GM12873 (cell line): Measurements from ENCODE around the gene KRTAP4-16.

Experiments
- TF ChIP-seq, protein P1 (sequence below): IDR thresholded peaks from 2 replicates; pipeline ENCODE4 v1.5.1; 2012; ENCODE audit warnings: low read depth, mild to moderate bottlenecking, moderate library complexity, low read length, control low read depth; ENCODE audit not compliant: insufficient read depth; ENCODE audit errors: missing control alignments

The KRTAP4-16 gene

DNA sequence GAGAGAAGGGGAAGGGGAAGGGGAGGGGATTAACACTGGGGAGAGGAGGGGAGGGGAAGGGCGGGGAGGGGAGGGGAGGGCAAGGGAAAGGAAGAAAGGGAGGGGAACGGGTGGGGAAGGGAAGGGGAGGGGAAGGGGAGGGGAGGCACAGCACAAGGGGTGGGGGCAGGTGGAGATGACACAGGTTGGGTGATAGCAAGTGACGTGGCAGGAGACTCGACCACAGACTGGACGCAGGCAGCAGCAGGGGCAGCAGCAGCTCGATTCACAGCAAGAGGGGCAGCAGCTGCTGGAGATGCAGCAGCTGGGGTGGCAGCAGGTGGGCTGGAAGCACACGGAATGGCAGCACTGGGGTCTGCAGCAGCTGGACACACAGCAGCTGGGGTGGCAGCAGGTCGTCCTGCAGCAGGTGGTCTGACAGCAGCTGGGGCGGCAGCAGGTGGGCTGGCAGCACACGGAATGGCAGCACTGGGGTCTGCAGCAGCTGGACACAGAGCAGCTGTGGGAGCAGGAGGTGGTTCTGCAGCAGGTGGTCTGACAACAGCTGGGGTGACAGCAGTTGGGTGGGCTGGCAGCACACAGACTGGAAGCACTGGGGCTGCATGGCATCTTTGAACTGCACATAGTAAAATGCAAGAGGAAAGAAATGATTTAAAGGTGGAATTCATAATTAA is at the start of gene KRTAP4-16:
Gene KRTAP4-16, minus strand, starts transcription at position 624 of the 674 bp plus-strand sequence. Its CDS starts 0 bp downstream, at position 624.
- TF ChIP-seq, protein P1, sequence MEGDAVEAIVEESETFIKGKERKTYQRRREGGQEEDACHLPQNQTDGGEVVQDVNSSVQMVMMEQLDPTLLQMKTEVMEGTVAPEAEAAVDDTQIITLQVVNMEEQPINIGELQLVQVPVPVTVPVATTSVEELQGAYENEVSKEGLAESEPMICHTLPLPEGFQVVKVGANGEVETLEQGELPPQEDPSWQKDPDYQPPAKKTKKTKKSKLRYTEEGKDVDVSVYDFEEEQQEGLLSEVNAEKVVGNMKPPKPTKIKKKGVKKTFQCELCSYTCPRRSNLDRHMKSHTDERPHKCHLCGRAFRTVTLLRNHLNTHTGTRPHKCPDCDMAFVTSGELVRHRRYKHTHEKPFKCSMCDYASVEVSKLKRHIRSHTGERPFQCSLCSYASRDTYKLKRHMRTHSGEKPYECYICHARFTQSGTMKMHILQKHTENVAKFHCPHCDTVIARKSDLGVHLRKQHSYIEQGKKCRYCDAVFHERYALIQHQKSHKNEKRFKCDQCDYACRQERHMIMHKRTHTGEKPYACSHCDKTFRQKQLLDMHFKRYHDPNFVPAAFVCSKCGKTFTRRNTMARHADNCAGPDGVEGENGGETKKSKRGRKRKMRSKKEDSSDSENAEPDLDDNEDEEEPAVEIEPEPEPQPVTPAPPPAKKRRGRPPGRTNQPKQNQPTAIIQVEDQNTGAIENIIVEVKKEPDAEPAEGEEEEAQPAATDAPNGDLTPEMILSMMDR: no peak

DNA sequence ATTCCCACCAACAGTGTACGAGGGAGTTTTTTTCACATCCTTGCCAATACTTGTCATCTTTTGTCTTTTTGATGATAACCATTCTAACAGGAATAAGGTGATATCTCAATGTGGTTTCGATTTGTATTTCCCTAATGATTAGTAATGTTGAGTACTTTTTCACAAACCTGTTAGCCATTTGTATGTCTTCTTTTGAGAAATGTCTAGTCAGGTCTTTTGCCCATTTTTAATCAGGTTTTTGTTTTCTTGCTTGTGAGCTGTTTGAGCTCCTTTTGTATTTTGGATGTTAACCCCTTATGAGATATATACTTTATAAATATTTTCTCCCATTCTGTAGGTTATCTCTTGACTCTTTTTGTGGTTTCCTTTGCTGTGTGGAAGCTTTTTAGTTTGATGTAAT is 49.5 kb upstream of the KRTAP4-16 start:
- TF ChIP-seq, protein P1: no peak

DNA sequence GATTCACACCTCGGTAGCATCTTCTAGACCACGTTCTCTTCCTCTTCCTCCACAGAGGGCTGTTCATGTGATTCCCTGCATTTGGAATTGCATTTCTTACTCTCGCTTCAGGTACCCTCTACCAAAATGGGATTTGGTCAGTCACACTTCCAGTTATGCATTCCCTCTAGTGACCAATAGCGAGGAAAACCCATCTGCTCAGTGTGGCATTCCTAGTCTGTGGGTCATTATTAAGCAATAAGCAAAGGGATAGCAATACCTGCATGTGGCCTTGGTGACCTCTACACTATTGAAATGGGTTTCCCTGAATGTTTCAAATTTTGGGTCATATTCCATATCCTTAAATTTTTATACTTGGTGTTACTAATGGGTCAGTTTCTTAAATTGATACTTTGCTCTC is 48.0 kb upstream of the KRTAP4-16 start:
- TF ChIP-seq, protein P1: no peak

DNA sequence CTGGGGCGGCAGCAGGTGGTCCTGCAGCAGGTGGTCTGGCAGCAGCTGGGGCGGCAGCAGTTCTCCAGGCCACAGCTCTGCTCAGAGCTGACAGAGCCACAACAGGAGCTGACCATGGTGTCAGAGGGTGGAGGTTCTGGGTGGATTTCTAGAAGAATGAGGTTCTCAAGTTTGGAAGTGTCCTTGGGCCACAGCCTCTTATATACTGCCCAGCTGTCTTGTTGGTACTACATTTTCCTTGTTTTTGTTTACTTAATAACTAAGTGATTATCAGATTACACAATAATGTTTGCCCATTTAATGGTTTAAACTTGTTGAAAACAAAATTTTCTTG is 47.6 kb upstream of the KRTAP4-16 start, which contains the start of gene KRTAP4-5:
Gene KRTAP4-5, minus strand, starts transcription at position 174 of the 334 bp plus-strand sequence. Its CDS starts 58 bp downstream, at position 116.
- TF ChIP-seq, protein P1: no peak

DNA sequence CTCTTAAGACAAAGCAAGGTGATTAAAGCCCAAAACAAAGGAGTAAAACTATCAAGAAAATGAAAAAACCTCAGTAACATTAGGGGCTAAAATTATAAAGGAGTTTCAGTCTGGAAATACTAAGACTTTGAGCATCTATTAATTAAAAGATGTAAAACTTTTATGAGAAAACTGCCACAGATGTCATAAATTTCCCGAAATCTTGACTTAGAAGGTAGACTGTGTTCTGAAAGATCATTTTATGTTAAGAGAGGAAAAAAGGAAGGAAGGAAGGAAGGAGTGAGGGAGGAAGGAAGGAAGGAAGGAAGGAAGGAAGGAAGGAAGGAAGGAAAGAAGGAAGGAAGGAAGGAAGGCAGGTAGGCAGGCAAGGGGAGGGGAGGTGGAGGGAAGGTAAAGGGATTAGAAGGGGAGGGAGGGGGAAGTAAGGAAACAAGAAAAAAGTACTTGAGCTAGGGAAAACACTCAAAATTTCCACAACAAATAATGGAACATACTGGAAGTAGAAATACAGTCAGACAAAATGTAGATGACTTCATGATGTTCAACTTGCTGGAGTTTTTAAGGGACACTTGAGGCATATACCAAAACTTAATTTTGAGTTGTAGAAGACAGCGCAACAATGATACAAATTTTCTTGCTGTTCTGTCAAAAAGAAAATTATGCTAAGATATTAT is 45.7 kb upstream of the KRTAP4-16 start:
- TF ChIP-seq, protein P1: no peak

DNA sequence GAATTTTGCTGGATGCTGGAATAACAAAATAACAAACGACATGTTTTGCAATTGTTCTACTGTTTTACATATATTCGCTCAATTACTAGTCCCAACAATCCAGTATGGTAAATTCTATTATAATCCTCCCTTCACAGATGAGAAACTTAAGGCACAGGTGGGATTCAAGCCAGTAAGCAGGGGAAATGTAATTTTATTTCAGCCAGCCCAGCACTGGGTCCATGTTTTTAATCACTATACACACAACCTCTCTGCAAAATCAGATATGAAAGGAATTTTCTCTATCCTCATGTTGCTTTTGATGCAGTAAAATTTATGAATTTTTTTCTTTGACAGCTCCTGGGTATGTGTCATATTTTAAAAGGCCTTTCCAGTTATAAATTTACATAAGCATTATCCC is 43.3 kb upstream of the KRTAP4-16 start:
- TF ChIP-seq, protein P1: no peak

DNA sequence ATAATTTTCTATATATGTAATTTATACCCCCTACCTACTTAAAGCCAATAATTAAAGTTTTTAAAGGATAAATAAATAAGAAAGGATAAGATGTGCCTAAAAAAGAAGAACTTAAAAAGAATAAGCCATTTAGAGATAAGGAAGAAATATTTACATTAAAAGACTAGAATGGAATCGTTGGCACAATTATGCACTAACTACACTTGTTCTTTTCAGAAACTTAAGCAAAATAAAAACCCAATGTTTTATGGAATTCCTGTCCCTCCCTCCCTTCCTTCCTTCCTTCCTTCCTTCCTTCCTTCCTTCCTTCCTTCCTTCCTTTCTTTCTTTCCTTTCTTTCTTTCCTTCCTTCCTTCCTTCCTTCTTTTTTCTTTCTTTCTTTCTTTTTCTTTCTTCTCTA is 42.8 kb upstream of the KRTAP4-16 start:
- TF ChIP-seq, protein P1: no peak
